ENCODE results near the gene ABHD18. TPM values are rescaled to one million over a fixed set of nuclear protein-coding genes. Genes with fewer than 3 reads are reported as not detected.
"Not testable (repeated sequence)": the region's sequence is repeated elsewhere in the genome, so short reads cannot be mapped to it uniquely, and the experiment has no call there.

ABHD18 gene
- total RNA-seq, 1 experiment from 2014 or later, result 14.9 TPM

- no peaks in the 10 kb centered on the region for H3K9me3 ChIP-seq
- POLR2A ChIA-PET, result no interaction called here
- no peaks in the 10 kb centered on the region for H3K36me3 ChIP-seq (ENCODE audit: control insufficient read depth, insufficient read depth, low read length)
- no peak for DNase-seq
- CTCF ChIA-PET, result no interaction called here
- H3K27ac Mint-ChIP-seq (ENCODE audit: unreplicated experiment), result no peak overlapping the region
- no TSS peak for BruUV-seq (replicated peaks)
- no peaks in the 10 kb centered on the region for H3K9me3 Mint-ChIP-seq (ENCODE audit: unreplicated experiment)
- intact Hi-C loops (cut with micrococcal nuclease; ENCODE audit: unreplicated experiment), result loop anchor here (10.0 kb wide), 1 partner anchor 316 kb away; the partner anchor contains the start of gene PGRMC2
- no peaks in the 10 kb centered on the region for H3K27me3 Mint-ChIP-seq (ENCODE audit: insufficient read depth, unreplicated experiment)
- no peak overlapping the region for H3K4me3 Mint-ChIP-seq (ENCODE audit: unreplicated experiment)
- TF ChIP-seq, protein P1, sequence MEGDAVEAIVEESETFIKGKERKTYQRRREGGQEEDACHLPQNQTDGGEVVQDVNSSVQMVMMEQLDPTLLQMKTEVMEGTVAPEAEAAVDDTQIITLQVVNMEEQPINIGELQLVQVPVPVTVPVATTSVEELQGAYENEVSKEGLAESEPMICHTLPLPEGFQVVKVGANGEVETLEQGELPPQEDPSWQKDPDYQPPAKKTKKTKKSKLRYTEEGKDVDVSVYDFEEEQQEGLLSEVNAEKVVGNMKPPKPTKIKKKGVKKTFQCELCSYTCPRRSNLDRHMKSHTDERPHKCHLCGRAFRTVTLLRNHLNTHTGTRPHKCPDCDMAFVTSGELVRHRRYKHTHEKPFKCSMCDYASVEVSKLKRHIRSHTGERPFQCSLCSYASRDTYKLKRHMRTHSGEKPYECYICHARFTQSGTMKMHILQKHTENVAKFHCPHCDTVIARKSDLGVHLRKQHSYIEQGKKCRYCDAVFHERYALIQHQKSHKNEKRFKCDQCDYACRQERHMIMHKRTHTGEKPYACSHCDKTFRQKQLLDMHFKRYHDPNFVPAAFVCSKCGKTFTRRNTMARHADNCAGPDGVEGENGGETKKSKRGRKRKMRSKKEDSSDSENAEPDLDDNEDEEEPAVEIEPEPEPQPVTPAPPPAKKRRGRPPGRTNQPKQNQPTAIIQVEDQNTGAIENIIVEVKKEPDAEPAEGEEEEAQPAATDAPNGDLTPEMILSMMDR (IDR thresholded peaks at IDR 0.05; ENCODE audit: insufficient read depth in 1 of 2, low read depth in 1 of 2, low read length in 1 of 2, severe bottlenecking in 1 of 2, unreplicated experiment in 1 of 2), result no peak
- H3K36me3 Mint-ChIP-seq (ENCODE audit: insufficient read depth, unreplicated experiment), result peaks cover 15% of the 10 kb centered on the region
- no peak overlapping the region for H3K4me3 ChIP-seq (ENCODE audit: low read depth, low read length)
- no peaks in the 10 kb centered on the region for H3K4me1 Mint-ChIP-seq (ENCODE audit: low read depth, unreplicated experiment)
- peaks cover 4% of the 10 kb centered on the region; the same call in 1 of the 2 replicates for H3K4me1 ChIP-seq
- no peaks in the 10 kb centered on the region for H3K27me3 ChIP-seq (replicated peaks; ENCODE audit: control insufficient read depth, insufficient read depth, low read length)
Measured at GRCh38 chr4:127968586-127968985, 3.4 kb downstream of the ABHD18 start.

DNA sequence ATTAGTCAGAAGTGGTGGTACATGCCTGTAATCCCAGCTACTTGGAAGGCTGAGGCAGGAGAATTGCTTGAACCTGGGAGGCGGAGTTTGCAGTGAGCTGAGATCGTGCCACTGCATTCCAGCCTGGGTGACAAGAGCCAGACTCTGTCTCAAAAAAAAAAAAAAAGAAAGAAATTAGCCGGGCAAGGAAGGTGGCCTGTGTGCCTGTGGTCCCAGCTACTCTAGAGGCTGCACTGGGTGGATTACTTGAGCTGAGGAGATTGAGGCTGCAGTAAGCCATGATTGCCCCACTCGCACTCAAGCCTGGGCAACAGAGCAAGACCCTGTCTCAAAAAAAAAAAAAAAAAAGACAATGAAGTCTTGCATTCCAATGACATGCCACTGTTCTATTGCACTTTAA lies 5.7 kb downstream of the ABHD18 start:
- H3K27ac Mint-ChIP-seq (ENCODE audit: unreplicated experiment); H3K9me3 ChIP-seq; H3K27me3 Mint-ChIP-seq (ENCODE audit: insufficient read depth, unreplicated experiment); H3K27me3 ChIP-seq (replicated peaks; ENCODE audit: control insufficient read depth, insufficient read depth, low read length); H3K36me3 ChIP-seq (ENCODE audit: control insufficient read depth, insufficient read depth, low read length); H3K9me3 Mint-ChIP-seq (ENCODE audit: unreplicated experiment); CTCF ChIA-PET; intact Hi-C loops (cut with micrococcal nuclease; ENCODE audit: unreplicated experiment); POLR2A ChIA-PET; BruUV-seq (replicated peaks); H3K36me3 Mint-ChIP-seq (ENCODE audit: insufficient read depth, unreplicated experiment); DNase-seq; H3K4me3 ChIP-seq (ENCODE audit: low read depth, low read length); H3K4me1 Mint-ChIP-seq (ENCODE audit: low read depth, unreplicated experiment); H3K4me3 Mint-ChIP-seq (ENCODE audit: unreplicated experiment); H3K4me1 ChIP-seq: not testable (repeated sequence)

GRCh38 chr4:127975121-127975770 lies 10.0 kb downstream of the ABHD18 start:
- no peak overlapping the region for H3K4me3 Mint-ChIP-seq (ENCODE audit: unreplicated experiment)
- TF ChIP-seq, protein P1 (IDR thresholded peaks at IDR 0.05; ENCODE audit: insufficient read depth in 1 of 2, low read depth in 1 of 2, low read length in 1 of 2, severe bottlenecking in 1 of 2, unreplicated experiment in 1 of 2), result no peak
- no TSS peak for BruUV-seq (replicated peaks)
- ChIA-PET CTCF (no interaction called here), POLR2A (no interaction called here)
- H3K36me3 Mint-ChIP-seq (ENCODE audit: insufficient read depth, unreplicated experiment), result peaks cover 9% of the 10 kb centered on the region
- Histone ChIP-seq H3K9me3 (no peaks in the 10 kb centered on the region; the same call in 1 of the 2 replicates), H3K27me3 (replicated peaks; ENCODE audit: control insufficient read depth, insufficient read depth, low read length) (no peaks in the 10 kb centered on the region), H3K4me3 (ENCODE audit: low read depth, low read length) (no peak overlapping the region), H3K36me3 (ENCODE audit: control insufficient read depth, insufficient read depth, low read length) (no peaks in the 10 kb centered on the region), H3K4me1 (no peaks in the 10 kb centered on the region)
- H3K27me3 Mint-ChIP-seq (ENCODE audit: insufficient read depth, unreplicated experiment), result no peaks in the 10 kb centered on the region
- H3K4me1 Mint-ChIP-seq (ENCODE audit: low read depth, unreplicated experiment), result peaks cover 6% of the 10 kb centered on the region
- H3K27ac Mint-ChIP-seq (ENCODE audit: unreplicated experiment), result no peak overlapping the region
- intact Hi-C loops (cut with micrococcal nuclease; ENCODE audit: unreplicated experiment), result no loop called here
- H3K9me3 Mint-ChIP-seq (ENCODE audit: unreplicated experiment), result no peaks in the 10 kb centered on the region
- DNase-seq, result no peak

All from Caco-2 (cell line).